Measurements from ENCODE around the gene NTHL1. TPM values are rescaled to one million over a fixed set of nuclear protein-coding genes. Genes with fewer than 3 reads are reported as not detected.

The NTHL1 gene
- total RNA-seq, 1 donor from 2014 or later = 13.7 TPM

- Mint-ChIP-seq H3K27ac (ENCODE audit: unreplicated experiment) (no peak overlapping the region), H3K4me1 (ENCODE audit: low read depth, unreplicated experiment) (no peaks in the 10 kb centered on the region), H3K27me3 (ENCODE audit: low read depth, unreplicated experiment) (no peaks in the 10 kb centered on the region), H3K36me3 (ENCODE audit: low read depth, unreplicated experiment) (peaks cover 8% of the 10 kb centered on the region), H3K4me3 (ENCODE audit: unreplicated experiment) (no peak overlapping the region), H3K9me3 (ENCODE audit: unreplicated experiment) (no peaks in the 10 kb centered on the region)
- Histone ChIP-seq H4K20me1 (ENCODE audit: insufficient read depth, low read length) (peaks cover 12% of the 10 kb centered on the region), H3K27me3 (ENCODE audit: insufficient read depth, low read length) (no peaks in the 10 kb centered on the region), H3K4me3 (ENCODE audit: insufficient read depth, low read depth, low read length) (no peak overlapping the region), H3K4me2 (ENCODE audit: low read length) (no peak overlapping the region), H3K27ac (ENCODE audit: low read depth, low read length) (no peak overlapping the region), H3K79me2 (ENCODE audit: insufficient read depth, low read length) (no peaks in the 10 kb centered on the region), H2AFZ (ENCODE audit: low read depth, low read length) (no peak overlapping the region), H3K36me3 (ENCODE audit: insufficient read depth, low read length) (no peaks in the 10 kb centered on the region), H3K9ac (ENCODE audit: low read length) (no peak overlapping the region), H3K4me1 (ENCODE audit: insufficient read depth, low read length) (no peaks in the 10 kb centered on the region), H3K9me3 (ENCODE audit: insufficient read depth, low read depth, low read length) (no peaks in the 10 kb centered on the region)
- DNase-seq (ENCODE audit: low read depth) (no peak), FAIRE-seq (no peak)
- TF ChIP-seq, protein P1, sequence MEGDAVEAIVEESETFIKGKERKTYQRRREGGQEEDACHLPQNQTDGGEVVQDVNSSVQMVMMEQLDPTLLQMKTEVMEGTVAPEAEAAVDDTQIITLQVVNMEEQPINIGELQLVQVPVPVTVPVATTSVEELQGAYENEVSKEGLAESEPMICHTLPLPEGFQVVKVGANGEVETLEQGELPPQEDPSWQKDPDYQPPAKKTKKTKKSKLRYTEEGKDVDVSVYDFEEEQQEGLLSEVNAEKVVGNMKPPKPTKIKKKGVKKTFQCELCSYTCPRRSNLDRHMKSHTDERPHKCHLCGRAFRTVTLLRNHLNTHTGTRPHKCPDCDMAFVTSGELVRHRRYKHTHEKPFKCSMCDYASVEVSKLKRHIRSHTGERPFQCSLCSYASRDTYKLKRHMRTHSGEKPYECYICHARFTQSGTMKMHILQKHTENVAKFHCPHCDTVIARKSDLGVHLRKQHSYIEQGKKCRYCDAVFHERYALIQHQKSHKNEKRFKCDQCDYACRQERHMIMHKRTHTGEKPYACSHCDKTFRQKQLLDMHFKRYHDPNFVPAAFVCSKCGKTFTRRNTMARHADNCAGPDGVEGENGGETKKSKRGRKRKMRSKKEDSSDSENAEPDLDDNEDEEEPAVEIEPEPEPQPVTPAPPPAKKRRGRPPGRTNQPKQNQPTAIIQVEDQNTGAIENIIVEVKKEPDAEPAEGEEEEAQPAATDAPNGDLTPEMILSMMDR (IDR thresholded peaks at IDR 0.05; ENCODE audit: insufficient read depth, low read depth, low read length) = no peak
- no peak for TF ChIP-seq EZH2 (IDR thresholded peaks at IDR 0.05; ENCODE audit: insufficient read depth, low read length)
Observed at GRCh38 chr16:2083876-2084780, 36.5 kb upstream of the NTHL1 start.

- Histone ChIP-seq H3K79me2 (ENCODE audit: insufficient read depth, low read length) (no peaks in the 10 kb centered on the region), H3K9me3 (ENCODE audit: insufficient read depth, low read depth, low read length) (no peaks in the 10 kb centered on the region), H3K27ac (ENCODE audit: low read depth, low read length) (no peak overlapping the region), H3K27me3 (ENCODE audit: insufficient read depth, low read length) (no peaks in the 10 kb centered on the region), H3K4me2 (ENCODE audit: low read length) (no peak overlapping the region), H2AFZ (ENCODE audit: low read depth, low read length) (no peak overlapping the region), H3K4me3 (ENCODE audit: insufficient read depth, low read depth, low read length) (no peak overlapping the region), H3K4me1 (ENCODE audit: insufficient read depth, low read length) (no peaks in the 10 kb centered on the region), H3K9ac (ENCODE audit: low read length) (no peak overlapping the region), H4K20me1 (ENCODE audit: insufficient read depth, low read length) (peaks cover 5% of the 10 kb centered on the region), H3K36me3 (ENCODE audit: insufficient read depth, low read length) (no peaks in the 10 kb centered on the region)
- H3K27ac Mint-ChIP-seq (ENCODE audit: unreplicated experiment) = no peak overlapping the region
- FAIRE-seq = no peak
- H3K4me1 Mint-ChIP-seq (ENCODE audit: low read depth, unreplicated experiment) = no peaks in the 10 kb centered on the region
- no peaks in the 10 kb centered on the region for H3K9me3 Mint-ChIP-seq (ENCODE audit: unreplicated experiment)
- DNase-seq (ENCODE audit: low read depth) = no peak
- H3K36me3 Mint-ChIP-seq (ENCODE audit: low read depth, unreplicated experiment) = peaks cover 6% of the 10 kb centered on the region
- no peaks in the 10 kb centered on the region for H3K27me3 Mint-ChIP-seq (ENCODE audit: low read depth, unreplicated experiment)
- H3K4me3 Mint-ChIP-seq (ENCODE audit: unreplicated experiment) = no peak overlapping the region
- TF ChIP-seq EZH2 (IDR thresholded peaks at IDR 0.05; ENCODE audit: insufficient read depth, low read length) = no peak
- TF ChIP-seq, protein P1 (IDR thresholded peaks at IDR 0.05; ENCODE audit: insufficient read depth, low read depth, low read length) = no peak
Observed at GRCh38 chr16:2083409-2083808, 35.8 kb upstream of the NTHL1 start.

- Histone ChIP-seq H3K4me2 (ENCODE audit: low read length) (no peak overlapping the region), H3K27ac (ENCODE audit: low read depth, low read length) (no peak overlapping the region), H3K4me1 (ENCODE audit: insufficient read depth, low read length) (no peaks in the 10 kb centered on the region), H4K20me1 (ENCODE audit: insufficient read depth, low read length) (peaks cover under 1% of the 10 kb centered on the region), H2AFZ (ENCODE audit: low read depth, low read length) (no peak overlapping the region), H3K27me3 (ENCODE audit: insufficient read depth, low read length) (no peaks in the 10 kb centered on the region), H3K36me3 (ENCODE audit: insufficient read depth, low read length) (no peaks in the 10 kb centered on the region), H3K9ac (ENCODE audit: low read length) (no peak overlapping the region), H3K9me3 (ENCODE audit: insufficient read depth, low read depth, low read length) (no peaks in the 10 kb centered on the region), H3K79me2 (ENCODE audit: insufficient read depth, low read length) (no peaks in the 10 kb centered on the region), H3K4me3 (ENCODE audit: insufficient read depth, low read depth, low read length) (no peak overlapping the region)
- no peak for FAIRE-seq
- H3K9me3 Mint-ChIP-seq (ENCODE audit: unreplicated experiment) = no peaks in the 10 kb centered on the region
- no peak for DNase-seq (ENCODE audit: low read depth)
- H3K4me1 Mint-ChIP-seq (ENCODE audit: low read depth, unreplicated experiment) = no peaks in the 10 kb centered on the region
- no peaks in the 10 kb centered on the region for H3K27me3 Mint-ChIP-seq (ENCODE audit: low read depth, unreplicated experiment)
- H3K27ac Mint-ChIP-seq (ENCODE audit: unreplicated experiment) = no peak overlapping the region
- peaks cover 5% of the 10 kb centered on the region for H3K36me3 Mint-ChIP-seq (ENCODE audit: low read depth, unreplicated experiment)
- TF ChIP-seq, protein P1 (IDR thresholded peaks at IDR 0.05; ENCODE audit: insufficient read depth, low read depth, low read length) = no peak
- TF ChIP-seq EZH2 (IDR thresholded peaks at IDR 0.05; ENCODE audit: insufficient read depth, low read length) = no peak
- no peak overlapping the region for H3K4me3 Mint-ChIP-seq (ENCODE audit: unreplicated experiment)
Observed at GRCh38 chr16:2082983-2083364, 35.3 kb upstream of the NTHL1 start.

All from astrocyte (in vitro differentiated cells and primary cell).